Heart left ventricle (tissue), 16 donors: Measurements from ENCODE around the gene HMCN2. TPM values are rescaled to one million over a fixed set of nuclear protein-coding genes. Genes with fewer than 3 reads are reported as not detected.
A peak's percentile ranks its signal among the peaks of the same experiment; 100 is the strongest.

Source experiments
- ATAC-seq, 4 donors: fragments of 200-7000 bp; cut with Tn5 transposase; one replicate each; pipeline ENCODE4 v1.9.1; 2020 to 2022; ENCODE audit warnings: moderate library complexity in 4 of 4, mild to moderate bottlenecking in 3 of 4, moderate number of reproducible peaks in 1 of 4
- DNase-seq, 5 donors: peaks; one replicate each; pipeline ENCODE4 v3.0.0-alpha.2; 2020
- H3K27ac ChIP-seq, 12 donors: fragments of 200-600 bp; sonication (generic) in 4 of 12; one replicate each; pipeline versions ENCODE4 v1.5.0 to v1.8.0; 2016 to 2022; ENCODE audit warnings: mild to moderate bottlenecking in 2 of 12
- H3K27me3 ChIP-seq, 9 donors: fragments of 200-600 bp; sonication (generic) in 2 of 9; one replicate each; pipeline versions ENCODE4 v1.5.1 to v1.8.0; 2016 to 2022; ENCODE audit warnings: mild to moderate bottlenecking in 3 of 9
- H3K36me3 ChIP-seq, 9 donors: fragments of 200-600 bp; sonication (generic) in 2 of 9; one replicate each; pipeline versions ENCODE4 v1.5.0 to v1.8.0; 2018 to 2022; ENCODE audit warnings: mild to moderate bottlenecking in 2 of 9
- H3K4me1 ChIP-seq, 12 donors: fragments of 200-600 bp; sonication (generic) in 4 of 12; one replicate each; pipeline versions ENCODE4 v1.5.0 to v1.8.0; 2016 to 2022; ENCODE audit warnings: mild to moderate bottlenecking in 3 of 12
- H3K4me3 ChIP-seq, 12 donors: fragments of 200-600 bp; sonication (generic) in 4 of 12; one replicate each; pipeline versions ENCODE4 v1.5.0 to v1.8.0; 2017 to 2022; ENCODE audit warnings: mild to moderate bottlenecking in 9 of 12, moderate library complexity in 4 of 12
- H3K9me3 ChIP-seq, 12 donors: fragments of 200-600 bp; sonication (generic) in 4 of 12; one replicate each; pipeline versions ENCODE4 v1.5.0 to v1.8.0; 2016 to 2022; ENCODE audit warnings: mild to moderate bottlenecking in 1 of 12
- POLR2A ChIP-seq, 2 donors: fragments of 450-650 bp; IDR thresholded peaks; one replicate each; pipeline ENCODE4 v1.6.1; 2017; ENCODE audit warnings: antibody characterized with exemption in 2 of 2, mild to moderate bottlenecking in 2 of 2, moderate library complexity in 2 of 2
- WGBS, 4 donors: extraction: QIAGEN DNeasy Blood & Tissue Kit in 2 of 4; methylation state at CpG; one replicate each; pipeline versions ENCODE4 v1.1.5 to v1.1.7; 2013 to 2018; 5-methylcytosine and 5-hydroxymethylcytosine counted together
- intact Hi-C, 10 donors: fragments of 100-400 bp; cut with DNase I; formaldehyde crosslinking; loops; one replicate each; pipeline versions ENCODE4 v1.11.1 to v1.14.2; 2022
- polyA plus RNA-seq, 2 donors: library from polyadenylated mRNA; stranded (reverse); fragments of 200-250 nt; gene quantifications; one replicate each; pipeline ENCODE4 v1.2.3, GENCODE V29; 2013
- total RNA-seq, 9 donors: library from RNA; depleted of rRNA in 2 of 9; stranded (reverse); fragments of >200 nt in 2 of 9; fragmentation: NEBNext Ultra II Directional in 3 of 9; extraction: Animal tissue kit (Norgen Biotek cat#: 25700) in 3 of 9; gene quantifications; one replicate each; pipeline versions ENCODE4 v1.1.0 to v1.2.4, GENCODE V29; 2016 to 2023
- TF ChIP-seq, protein P1 (sequence below), 12 donors: fragments of 200-600 bp; sonication (generic) in 4 of 12; IDR thresholded peaks; one replicate each; pipeline versions ENCODE4 v1.5.0 to v1.8.0; 2018 to 2022; ENCODE audit warnings: antibody characterized with exemption in 12 of 12, mild to moderate bottlenecking in 5 of 12
- donor health status: ischemic (EF 13 %, LVEDD 7.1; RV severe dilation, severe dysfunction).
- donor health status: healthy with polysubstance abuse.
- donor health status: DM: no; HTN: yes; CAD: no.
- donor health status: DM: no; HTN: no; CAD: no.
- donor health status: ischemic (EF 25% LVEDD 6.9; RV normal size, moderate dysfunction).
- donor health status: ischemic (EF 25% LVEDD 5.7; RV mildly dilated, moderate dysfunction).
- donor health status: healthy.
- donor health status: DM: yes; HTN: yes; CAD: no.
- donor health status: ischemic (EF 35%, LVEDD 5.7; RV mildly dilated, moderate dysfunction).
- donor health status: nonischemic (EF 11% LVEDD 7.7; RV severe dilation, severe dysfunction).
- donor health status: DM: yes; HTN: yes; CAD: no.
- donor health status: PGD.
- donor health status: ischemic (EF 29% LVEDD 5.4; RV normal size, mild dysfunction).
- donor health status: nonischemic (EF 23%, LVEDD 6.1; RV moderate dilation, normal function).

HMCN2 gene
- total and polyA plus RNA-seq, 11 donors, result 2.3 to 10.4 (median 4.3) TPM

DNA sequence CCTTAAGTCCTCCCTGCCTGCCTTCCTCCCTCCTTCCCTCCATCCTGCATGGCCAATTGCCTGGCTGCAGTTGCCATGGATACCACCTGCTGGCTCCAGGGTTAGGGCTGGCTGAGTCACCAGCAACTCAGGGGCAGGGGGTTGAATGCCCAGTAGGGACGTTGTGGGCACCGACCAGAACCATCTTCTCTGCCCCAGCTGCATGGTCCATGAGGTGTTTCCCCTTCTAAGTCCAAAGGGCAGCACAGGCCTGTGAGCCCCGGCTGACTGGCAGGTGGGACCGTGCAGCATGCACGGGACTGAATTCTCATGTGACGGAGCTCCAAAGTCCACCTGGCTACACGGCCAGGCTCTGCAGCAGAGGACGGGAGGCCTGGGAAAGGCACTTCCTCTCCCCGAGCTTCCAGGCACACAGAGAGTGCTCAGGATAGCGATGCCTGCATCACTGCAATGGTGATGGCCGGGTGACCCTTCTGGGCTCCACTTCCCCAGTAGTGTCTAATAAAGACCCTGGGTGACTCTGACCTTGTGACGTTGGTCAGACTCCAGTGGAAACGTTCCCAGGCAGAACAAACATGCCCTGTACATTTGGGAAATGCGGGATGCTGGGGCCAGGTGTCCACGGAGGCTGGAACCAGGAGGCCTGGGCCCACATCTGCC lies 184.9 kb downstream of the HMCN2 start:
- intact Hi-C loops, result no loop called here
- DNase-seq (no peak), ATAC-seq (no peak)
- 66 to 94% (median 70%) methylated on average over 8 to 15 of the region's 15 CpGs for WGBS, 4 donors
- TF ChIP-seq, protein P1, sequence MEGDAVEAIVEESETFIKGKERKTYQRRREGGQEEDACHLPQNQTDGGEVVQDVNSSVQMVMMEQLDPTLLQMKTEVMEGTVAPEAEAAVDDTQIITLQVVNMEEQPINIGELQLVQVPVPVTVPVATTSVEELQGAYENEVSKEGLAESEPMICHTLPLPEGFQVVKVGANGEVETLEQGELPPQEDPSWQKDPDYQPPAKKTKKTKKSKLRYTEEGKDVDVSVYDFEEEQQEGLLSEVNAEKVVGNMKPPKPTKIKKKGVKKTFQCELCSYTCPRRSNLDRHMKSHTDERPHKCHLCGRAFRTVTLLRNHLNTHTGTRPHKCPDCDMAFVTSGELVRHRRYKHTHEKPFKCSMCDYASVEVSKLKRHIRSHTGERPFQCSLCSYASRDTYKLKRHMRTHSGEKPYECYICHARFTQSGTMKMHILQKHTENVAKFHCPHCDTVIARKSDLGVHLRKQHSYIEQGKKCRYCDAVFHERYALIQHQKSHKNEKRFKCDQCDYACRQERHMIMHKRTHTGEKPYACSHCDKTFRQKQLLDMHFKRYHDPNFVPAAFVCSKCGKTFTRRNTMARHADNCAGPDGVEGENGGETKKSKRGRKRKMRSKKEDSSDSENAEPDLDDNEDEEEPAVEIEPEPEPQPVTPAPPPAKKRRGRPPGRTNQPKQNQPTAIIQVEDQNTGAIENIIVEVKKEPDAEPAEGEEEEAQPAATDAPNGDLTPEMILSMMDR (IDR thresholded peaks at IDR 0.05), result no peak
- no peak for TF ChIP-seq POLR2A (IDR thresholded peaks at IDR 0.05)
- H3K27ac ChIP-seq, result peak overlapping the region in 10 of 12 donors; percentile 52 to 86 (median 78)
- no peaks in the 10 kb centered on the region for H3K36me3 ChIP-seq
- peaks cover 25 to 86% (median 65%) of the 10 kb centered on the region in 12 donors for H3K4me1 ChIP-seq
- no peaks in the 10 kb centered on the region for H3K9me3 ChIP-seq
- H3K4me3 ChIP-seq, result no peak overlapping the region
- H3K27me3 ChIP-seq, result peaks cover 0 to 3% (median 0%) of the 10 kb centered on the region in 9 donors

DNA sequence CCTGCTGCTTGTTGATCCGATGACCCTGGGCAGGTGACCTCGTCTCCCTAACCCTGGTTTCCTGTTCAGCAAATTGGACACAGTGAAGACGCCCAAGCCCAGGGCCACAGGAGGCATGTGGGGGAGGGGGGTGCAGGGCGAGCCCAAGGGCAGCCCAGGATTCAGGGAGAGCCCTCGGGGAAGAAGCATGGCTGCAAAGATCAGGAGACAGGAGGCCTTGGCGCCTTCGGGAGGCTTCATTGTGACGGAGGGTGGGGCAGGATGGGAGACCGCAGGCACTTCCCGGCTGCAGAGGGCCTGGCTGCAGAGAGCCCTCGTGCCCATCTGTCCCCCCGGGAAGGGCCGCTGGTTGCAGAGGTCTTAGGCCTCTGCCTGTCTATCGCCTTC lies 185.4 kb downstream of the HMCN2 start:
- peak in 2 of 5 donors; percentile 41 to 61 for DNase-seq
- ATAC-seq, result peak in 2 of 4 donors; percentile 1 to 20
- Histone ChIP-seq H3K9me3 (no peaks in the 10 kb centered on the region), H3K27me3 (no peaks in the 10 kb centered on the region), H3K27ac (peak overlapping the region in 11 of 12 donors; percentile 52 to 86 (median 79)), H3K4me1 (peaks cover 25 to 82% (median 60%) of the 10 kb centered on the region in 12 donors), H3K36me3 (no peaks in the 10 kb centered on the region), H3K4me3 (no peak overlapping the region)
- WGBS, 4 donors, result 50 to 75% (median 61%) methylated on average over 5 to 14 of the region's 14 CpGs
- TF ChIP-seq, protein P1 (IDR thresholded peaks at IDR 0.05), result no peak
- TF ChIP-seq POLR2A (IDR thresholded peaks at IDR 0.05), result no peak
- intact Hi-C loops, result no loop called here

DNA sequence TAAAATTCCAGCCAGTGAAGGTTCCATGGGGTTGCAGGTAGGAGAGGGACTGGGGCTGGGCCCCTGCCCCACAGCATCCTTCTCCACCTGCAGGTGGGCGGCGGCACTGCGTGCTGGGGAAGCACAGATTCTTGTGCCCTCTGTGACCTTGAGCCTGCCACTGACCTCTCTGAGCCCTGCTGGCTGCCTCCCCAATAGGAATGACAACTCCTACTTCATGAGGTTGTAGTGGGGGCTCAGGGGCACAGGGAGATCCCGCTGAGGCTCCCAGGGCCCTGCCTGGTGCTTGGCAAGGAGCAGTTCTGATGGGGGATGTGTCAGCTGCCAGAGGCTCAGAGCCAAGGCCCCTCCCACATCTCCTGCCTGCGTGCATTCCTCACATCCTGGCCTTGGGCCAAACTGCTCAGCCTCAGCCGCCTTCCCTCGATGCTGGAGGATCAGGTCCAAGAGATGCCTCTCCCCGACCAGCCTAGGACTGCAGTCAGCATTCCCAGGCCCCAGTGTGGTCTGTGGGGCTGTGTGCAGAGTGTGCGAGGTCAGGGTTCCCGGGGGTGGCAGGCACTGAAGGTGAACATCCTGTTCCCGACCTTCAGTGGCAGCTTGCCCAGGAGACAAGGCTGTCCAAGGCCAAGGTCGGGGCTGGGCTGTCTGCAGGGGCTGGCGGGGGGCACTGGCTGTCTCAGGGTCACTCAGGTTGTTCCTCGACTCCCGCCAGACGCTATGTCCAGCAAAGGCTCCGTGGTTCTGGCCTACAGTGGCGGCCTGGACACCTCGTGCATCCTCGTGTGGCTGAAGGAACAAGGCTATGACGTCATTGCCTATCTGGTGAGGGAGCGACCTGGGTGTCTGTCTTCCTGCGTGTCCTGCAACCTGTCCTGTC lies 186.2 kb downstream of the HMCN2 start:
- TF ChIP-seq POLR2A (IDR thresholded peaks at IDR 0.05), result no peak
- TF ChIP-seq, protein P1 (IDR thresholded peaks at IDR 0.05), result peak; percentile 24 to 61 (median 42)
- H3K9me3 ChIP-seq, result no peaks in the 10 kb centered on the region
- H3K27me3 ChIP-seq, result no peaks in the 10 kb centered on the region
- H3K4me1 ChIP-seq, result peaks cover 24 to 75% (median 52%) of the 10 kb centered on the region in 12 donors
- intact Hi-C loops, result no loop called here
- ATAC-seq, result peak; percentile 66 to 83 (median 73)
- WGBS, 4 donors, result 11 to 22% (median 20%) methylated on average over 17 to 23 of the region's 23 CpGs
- no peaks in the 10 kb centered on the region for H3K36me3 ChIP-seq
- peak overlapping the region in 11 of 12 donors; percentile 52 to 86 (median 79) for H3K27ac ChIP-seq
- DNase-seq, result peak; percentile 87 to 96 (median 90)
- H3K4me3 ChIP-seq, result no peak overlapping the region

DNA sequence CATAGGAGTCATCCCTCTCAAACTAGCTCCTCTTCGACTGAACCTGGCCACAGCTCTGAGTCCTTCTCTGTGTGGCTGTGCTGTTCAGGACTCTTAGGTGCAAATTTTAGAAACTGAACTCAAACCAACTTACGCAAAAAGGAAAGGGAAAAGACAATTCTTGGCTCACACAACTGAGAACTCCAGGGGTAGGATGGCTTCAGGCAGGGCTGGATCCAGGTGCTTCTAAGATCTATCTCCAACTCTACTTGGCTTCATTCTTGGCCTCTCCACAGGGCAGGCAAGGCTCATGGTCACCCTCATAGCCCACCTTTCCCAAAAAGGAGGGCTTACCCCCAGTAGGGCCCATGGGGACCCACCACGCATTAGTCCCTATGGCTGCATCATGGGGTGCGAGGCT lies 187.3 kb downstream of the HMCN2 start:
- intact Hi-C loops, result no loop called here
- peaks cover 20 to 64% (median 42%) of the 10 kb centered on the region in 12 donors for H3K4me1 ChIP-seq

More for the DNA sequence above, 187.3 kb downstream of the HMCN2 start:
- ATAC-seq, result no peak
- WGBS, 4 donors, result 90 to 98% (median 91%) methylated on average over 4 of the region's 4 CpGs
- TF ChIP-seq, protein P1 (IDR thresholded peaks at IDR 0.05), result no peak
- no peak for TF ChIP-seq POLR2A (IDR thresholded peaks at IDR 0.05)
- DNase-seq, result no peak
- Histone ChIP-seq H3K27me3 (no peaks in the 10 kb centered on the region), H3K9me3 (no peaks in the 10 kb centered on the region), H3K27ac (peak overlapping the region in 8 of 12 donors; percentile 63 to 86 (median 84)), H3K4me3 (no peak overlapping the region), H3K36me3 (no peaks in the 10 kb centered on the region)
